HG03108 (cell line): ENCODE results near the gene KIRREL3.

Experiments
- ATAC-seq: cut with Tn5 transposase; IDR thresholded peaks from one replicate; pipeline ENCODE4 v1.9.1; 2021; ENCODE audit warnings: moderate library complexity; ENCODE audit not compliant: unreplicated experiment

Gene KIRREL3

DNA sequence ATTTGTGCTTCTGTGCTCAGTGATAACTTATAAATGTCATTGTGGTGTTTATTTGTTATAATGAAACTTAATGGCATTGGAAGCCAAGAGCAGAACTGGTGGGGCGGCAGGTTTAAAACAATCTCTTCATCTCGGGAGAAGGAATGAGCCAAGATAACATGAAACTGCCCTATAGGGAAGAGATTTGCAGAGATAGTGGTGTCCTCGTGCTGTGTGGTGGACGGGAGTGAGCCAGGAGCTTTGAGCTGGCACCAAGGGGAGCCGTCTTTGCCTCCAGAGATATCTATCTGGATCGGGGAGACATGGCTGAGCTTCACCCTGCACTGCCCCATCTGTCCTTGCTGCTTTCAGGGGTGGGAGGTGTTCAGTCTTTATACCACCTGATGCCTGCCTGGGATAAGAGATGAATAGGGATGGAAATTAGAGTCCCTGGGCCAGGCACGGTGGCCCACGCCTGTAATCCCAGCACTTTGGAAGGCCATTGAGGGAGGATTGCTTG is 455.5 kb downstream of the KIRREL3 start:
- ATAC-seq: no peak

DNA sequence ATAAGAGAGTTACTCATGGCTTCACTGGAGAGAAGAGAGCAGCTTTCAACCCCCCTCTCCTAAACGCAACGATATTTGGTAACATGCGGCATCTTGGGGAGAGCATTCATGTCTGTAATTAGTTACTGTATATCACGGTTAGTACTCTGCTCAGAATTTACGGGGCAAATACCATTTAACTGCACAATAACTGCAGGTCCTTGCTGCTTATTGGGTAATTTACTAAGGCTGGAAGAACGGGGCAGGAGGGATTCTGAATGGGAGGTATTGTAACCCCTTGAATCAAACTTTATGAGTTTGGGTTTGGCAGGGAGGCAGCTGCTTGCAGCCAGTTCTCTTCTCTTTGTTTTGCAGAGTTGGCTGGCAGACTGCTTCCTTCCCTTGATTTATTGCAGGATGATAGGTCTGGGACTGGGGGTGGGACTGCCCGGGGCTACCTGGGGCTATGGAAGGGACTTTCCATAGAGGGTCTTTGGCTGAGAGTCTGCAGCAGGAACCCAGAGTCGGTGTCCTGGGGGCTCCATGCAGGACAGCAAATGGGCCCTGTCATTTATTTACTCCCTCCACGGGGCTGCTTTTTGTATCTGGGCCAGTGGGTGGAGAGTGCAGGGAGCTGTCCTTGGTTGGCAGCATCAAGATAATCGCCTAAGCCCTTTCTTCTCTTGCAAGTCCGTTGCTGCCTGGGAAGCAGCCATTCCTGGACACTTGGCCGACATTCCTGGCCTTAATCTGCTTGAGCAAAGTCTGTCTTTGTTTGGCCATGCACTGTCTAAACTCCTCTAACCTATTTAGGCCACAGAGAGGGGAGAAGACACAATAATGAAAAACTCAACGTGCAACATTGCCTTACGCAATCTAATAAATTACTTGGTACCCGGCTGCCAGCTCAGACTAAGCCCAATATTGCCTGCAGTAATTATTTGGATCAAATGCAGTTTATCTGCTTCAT is 456.2 kb downstream of the KIRREL3 start:
- no peak for ATAC-seq

DNA sequence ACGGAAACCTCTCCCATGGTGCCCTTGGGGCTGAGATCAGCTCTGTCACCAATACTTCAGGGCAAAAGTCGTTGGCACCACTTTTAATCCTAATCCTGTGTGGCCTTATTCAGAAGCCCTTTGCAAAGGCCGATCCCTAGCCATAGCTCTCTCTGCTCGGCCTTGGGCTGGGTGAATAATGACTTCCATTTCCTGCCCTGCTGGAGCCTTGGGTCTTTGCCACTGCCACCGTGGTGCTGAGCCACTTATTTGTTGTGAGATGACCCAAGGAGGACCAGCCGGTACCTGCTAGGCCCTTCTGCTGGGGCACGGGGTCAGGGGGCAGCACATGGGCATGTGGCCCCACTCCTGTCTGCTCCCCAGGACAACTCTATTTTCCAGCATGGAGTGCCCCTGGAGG is 456.9 kb downstream of the KIRREL3 start:
- ATAC-seq: no peak

DNA sequence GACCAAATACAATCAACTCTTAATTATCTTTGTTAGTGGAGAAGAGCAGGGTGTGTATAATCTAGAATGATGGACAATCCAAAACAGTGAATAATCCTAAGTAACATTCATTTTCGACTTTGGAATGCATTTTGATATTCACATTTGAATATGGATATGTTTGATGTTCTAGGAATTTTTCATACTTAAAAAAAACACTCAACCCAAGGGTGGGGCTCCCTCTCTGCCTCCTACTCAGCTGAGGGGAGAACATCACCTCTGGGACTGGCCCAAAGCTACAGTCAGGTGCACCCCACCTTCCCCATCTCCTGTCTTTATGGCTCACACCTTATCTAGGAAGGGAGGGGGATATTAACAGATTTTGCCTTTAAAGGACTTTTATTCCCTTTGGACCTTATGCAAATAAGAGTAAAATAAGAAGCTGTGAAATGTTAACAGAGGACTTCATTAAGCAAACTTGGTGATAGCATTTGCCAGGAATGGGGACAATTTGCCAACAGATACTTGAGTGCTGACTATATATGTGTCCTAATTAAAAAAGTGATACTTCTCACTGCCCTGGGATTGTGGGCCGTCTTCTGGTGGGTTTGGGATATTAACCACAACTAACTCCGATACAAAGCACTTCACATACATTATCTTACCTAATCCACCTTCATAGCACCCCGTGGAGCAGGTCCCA is 458.1 kb downstream of the KIRREL3 start:
- ATAC-seq: no peak

DNA sequence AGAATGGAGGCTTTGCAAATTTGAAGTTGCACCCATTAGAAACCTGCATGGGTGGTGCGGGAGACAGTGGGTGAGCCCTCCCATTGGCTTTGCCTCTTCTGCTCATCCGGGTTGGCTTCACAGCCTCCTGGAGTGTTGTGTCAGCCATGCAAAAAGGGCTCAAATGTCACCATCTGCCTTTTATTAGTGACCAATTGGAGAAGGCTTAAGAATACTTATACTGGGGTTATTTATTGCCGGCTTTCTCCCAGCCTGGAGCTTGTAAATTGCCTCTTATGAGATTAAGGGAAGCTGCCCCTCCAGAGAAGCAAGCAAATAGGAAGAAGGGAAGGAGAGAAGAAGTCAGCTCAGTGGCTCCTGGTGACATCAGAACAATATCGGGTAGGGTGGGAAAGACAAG is 462.5 kb downstream of the KIRREL3 start:
- ATAC-seq: no peak

DNA sequence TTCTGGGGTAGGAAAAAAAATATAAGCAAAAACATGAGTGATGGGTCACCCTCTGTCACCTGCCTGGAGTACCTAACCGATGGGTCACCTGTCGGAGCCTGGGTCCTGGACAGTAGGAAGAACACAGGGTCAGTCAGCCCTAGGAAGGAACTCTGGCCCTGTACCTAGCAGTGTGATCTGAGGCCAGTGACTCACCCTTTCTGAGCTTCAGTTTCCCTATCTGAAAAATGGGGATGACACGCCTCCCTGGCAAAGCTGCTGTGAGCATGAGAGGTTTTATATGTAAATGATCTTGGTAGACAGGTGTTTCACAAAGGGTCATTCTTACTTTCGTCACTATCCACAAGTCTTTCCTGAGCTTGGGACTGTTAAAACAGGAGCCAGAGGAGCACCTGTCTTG is 463.1 kb downstream of the KIRREL3 start:
- no peak for ATAC-seq

DNA sequence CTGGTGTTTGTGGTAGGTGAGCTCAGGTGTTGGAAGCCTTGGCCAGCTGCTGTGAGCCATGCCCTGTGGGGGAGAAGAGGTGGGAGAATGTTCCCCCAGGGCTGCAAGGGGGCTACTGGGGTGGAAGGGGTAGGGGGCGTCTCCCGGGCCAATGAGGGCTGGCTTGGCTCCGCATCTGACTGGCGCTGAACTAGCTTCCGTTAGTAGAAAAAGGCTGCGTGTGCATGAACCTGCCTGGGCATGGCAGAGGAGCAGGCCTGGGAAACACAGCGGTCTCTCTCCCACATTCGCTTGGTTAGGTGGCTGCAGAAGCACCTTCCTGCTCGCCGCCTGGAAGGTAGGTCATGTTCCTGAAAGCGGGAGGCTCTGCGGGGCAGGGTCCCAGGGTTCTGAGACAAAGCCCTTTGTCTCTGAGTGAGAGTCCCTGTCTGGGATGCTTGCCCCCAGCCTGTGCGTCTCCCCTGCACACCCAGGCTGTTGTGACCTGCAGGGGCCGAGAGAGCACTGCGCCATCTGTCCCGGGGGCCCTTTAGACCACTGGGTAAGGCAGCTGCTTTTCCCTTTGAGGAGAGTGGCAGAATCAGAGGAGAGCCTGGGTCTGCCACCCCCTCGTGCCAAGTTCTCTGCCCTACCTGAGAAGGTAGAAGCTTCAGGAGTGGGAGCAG is 466.3 kb downstream of the KIRREL3 start:
- no peak for ATAC-seq

DNA sequence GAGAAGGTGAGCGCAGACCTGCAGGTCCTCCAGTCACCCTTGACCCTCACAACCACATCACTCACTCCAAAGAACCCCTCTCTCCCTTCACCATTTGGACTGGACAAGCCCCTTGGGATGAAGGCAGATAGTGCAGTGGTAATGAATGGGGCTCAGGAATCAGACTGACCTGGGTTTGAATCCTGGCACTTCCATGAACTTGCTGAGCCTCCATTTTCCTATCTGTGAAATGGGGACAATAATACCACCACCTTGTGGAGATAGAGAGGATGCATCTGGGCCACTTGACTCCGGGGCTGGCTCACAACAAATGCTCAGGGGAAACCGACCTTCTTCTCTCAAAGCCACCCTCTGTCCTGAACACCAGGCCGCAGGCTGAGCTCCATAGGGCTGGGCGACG is 467.0 kb downstream of the KIRREL3 start:
- ATAC-seq: no peak

DNA sequence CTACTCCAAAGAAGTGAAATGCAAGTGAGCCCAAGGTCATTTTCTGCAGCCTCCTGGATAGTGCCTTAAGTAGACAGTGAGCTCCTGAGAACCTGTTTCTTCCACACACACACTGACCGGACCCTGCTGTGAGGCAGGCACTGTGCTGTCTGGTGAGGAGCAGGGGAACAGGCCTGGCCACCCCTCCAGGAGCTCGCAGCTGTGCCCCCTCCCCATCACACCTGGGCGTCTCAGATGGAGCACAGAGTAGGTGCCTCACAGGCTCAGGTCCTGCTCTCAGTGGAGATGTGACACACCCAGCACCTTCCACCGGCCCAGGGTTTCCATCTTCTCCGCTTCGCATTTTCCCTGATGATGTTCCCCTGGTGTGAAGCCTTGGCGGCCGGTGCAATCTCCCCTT is 470.2 kb downstream of the KIRREL3 start:
- no peak for ATAC-seq

DNA sequence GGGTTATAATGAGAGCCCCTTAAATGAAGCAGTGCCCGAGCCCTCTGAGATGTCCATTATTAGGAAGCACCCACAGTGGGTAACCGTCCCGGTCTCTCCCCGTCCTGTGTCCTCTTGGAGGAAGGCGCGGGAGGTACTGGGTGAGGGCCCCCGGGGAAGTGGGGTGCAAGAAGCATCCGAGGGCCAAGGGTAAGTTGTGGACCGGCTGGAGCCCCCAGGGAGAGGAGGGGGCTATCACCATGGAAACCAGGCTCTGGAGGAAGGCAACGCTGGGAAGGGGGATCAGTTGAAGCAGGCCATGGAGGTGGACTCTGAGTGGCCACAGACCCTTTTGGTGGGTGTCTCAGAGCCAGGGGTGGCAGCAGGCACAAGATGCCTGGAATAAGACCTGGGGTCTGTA is 471.5 kb downstream of the KIRREL3 start:
- no peak for ATAC-seq

DNA sequence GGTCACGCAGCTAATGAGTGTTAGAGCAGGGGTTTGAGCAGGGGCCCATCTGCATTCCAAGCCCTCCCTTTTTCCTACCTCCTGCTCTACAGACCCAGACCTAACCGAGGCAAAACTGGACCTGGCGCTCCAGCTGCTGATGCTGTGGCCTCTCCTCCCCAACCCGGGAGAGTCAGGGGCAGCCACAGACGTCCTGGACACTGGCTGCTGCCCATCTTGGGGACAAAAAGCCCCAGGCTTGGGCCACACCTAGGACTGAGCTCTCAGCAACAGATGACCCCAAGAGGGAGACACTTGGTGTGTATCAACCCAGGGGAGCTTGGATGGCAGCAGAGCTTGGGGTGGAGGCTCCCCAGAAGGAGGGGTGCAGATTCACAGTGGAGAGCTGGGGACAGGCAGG is 472.5 kb downstream of the KIRREL3 start:
- no peak for ATAC-seq

DNA sequence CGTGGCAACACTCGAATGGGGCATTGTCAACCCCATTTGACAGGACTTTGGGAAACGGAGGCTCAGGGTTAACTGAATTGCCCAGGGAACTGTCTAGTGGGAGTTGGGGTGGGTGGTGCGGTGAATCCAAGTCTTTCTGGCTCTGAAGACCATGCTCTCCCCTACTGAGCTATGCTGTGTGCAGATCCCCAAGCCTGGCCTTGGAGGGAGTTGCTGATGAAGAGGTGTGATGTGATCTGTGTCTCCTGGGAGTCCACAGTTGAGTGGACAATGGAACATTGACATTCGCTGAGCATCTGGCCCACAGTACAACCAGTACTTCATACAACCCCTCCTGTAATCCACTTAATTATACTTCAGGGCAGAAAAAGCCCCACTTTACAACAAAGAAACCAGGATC is 472.9 kb downstream of the KIRREL3 start:
- ATAC-seq: no peak

DNA sequence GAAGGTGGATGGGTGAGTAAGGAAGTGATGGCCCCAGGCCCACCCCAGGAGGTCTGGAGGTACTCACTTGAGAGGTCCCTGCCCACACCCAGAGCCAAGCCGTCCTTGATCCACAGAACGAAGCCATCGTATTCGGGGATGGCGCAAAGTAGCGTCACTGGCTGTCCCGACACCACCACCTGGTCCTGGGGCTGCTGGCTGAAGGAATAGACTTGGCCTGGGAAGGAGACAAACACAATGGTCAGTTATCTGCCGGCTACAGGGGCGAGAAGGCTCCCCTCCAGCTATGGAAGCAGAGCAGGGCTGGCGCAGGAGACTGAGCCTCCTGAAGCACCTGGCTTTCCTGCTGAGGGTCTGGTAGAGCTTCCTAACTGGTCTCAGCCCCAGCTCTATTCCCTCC is 474.1 kb downstream of the KIRREL3 start:
- ATAC-seq: no peak

DNA sequence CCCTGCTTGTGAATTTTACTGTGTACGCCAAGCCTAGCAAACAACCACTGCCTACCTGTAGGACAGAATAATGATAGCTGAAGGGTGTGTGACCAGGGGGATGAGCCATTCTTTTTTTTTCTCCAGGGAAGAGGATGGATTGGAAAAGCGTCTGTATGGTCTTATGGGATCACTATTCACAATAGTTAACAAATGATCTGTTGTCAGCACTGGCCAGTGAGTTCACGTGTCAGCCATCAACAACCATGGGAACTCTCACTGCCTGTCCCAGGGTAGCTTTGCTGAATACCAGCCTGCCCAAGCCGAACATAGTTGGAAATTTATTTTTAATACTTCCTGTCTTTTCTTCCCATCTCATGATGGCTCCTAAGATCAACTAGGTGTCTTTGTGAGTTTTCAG is 474.9 kb downstream of the KIRREL3 start:
- no peak for ATAC-seq

DNA sequence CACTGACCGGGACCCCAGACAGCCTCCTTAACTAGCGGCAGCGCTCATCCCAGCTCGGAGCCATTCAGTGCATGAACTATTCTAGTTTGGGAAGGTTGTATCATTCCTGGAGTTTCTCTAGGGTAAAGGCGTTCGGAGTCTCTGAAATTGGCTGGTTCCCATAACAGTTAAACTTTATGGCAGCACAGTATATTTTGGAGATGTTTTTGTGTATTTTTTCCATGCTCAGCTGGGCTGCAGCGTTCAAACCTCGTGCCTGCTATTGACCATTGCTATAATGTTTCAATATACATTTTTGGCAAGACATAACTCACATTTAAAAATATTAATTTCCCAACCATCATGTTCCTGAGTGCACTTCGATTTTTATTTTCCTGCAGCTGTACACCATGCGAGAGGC is 475.4 kb downstream of the KIRREL3 start:
- ATAC-seq: no peak

DNA sequence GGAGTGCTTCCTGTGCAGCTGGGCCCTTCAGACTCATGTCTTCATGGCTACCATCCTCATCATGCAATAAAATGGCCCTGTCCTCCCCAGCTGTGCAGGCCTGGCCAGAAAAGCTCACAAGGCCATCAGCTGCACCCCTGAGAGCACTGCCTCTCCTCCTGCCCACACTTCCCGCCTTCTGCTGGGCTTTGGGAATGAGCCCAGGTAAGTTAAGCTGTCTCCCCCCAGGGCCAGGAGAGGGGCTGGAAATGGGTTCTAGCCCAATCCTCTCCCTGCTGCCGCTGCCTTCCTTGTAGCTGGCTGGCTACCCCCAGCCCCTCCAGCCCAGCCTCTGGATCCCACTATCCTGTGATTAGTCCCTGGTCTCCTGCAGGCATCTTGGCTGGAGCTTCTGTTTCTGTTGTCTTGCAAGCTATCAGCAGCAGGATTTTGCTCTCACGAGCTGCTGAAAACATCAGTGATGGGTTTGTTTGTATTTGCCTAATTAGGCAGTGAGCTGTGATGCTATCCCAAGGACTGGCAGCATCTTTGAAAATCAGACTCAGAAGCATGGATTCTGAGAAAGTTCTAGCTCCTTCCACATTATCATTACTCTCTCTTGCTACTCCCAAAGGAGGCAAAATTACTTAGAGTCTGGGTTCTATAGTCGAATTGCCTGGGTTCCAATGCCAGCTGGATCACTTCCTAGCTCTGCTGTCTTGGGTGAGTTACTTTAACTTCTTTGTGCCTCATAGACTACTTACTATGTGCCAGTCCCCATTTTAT is 476.9 kb downstream of the KIRREL3 start:
- no peak for ATAC-seq

DNA sequence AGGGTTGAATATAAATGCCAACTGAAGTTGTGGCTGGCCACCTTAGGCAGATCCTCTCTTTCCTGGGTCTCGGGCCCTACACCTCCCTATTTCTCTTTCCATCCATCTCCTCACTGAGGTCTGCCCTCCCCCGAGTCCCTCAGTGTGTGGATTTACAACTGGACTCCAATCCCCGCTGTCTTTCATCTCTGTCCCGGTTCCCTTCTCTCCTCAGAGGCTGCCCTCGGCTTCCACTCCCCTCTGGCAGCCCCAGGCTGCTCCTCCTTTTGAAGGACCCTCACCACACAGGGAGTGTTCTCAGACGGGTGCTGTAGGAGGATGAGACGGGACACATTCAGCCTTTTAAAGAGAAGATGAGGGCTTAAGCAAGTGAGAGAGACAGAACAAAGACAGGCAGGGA is 478.0 kb downstream of the KIRREL3 start:
- no peak for ATAC-seq

DNA sequence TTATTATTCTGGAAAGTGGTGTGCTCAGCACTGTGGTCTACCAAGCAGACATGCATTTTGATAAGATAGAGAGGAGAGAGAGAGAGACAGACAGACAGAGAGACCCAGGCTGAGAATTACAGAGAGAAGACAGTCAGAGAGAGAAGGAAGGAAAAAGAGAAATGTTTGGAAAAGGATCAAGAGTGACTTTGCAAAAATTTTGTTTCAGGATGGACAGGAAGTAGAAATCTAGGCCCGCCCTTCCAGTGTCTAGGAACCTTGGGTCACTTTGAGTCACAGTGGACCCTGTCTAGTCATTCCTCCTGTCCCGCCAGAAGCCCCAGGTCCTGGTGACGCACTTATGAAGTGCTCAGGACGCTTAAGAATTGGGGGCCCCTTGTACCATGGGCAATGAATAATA is 478.4 kb downstream of the KIRREL3 start:
- no peak for ATAC-seq

DNA sequence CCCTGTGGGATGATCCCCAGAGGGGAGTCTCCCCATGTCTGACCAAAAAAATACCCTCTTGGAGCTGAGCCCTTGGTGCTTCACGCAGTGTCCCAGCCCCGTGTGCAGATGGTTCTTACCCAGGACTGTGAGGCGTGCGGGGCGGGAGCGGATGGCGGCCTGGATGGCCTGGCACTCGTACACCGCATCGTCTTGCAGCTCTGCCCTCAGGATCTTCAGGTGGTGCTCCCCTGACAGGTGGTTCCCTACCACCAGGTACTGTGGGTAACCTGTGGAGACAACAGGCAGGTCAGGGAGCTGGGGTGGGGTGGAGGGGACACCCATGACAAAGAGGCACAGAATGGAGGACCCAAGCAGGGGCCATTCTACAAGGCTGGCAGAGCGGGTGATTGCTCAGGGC is 479.4 kb downstream of the KIRREL3 start:
- ATAC-seq: no peak

DNA sequence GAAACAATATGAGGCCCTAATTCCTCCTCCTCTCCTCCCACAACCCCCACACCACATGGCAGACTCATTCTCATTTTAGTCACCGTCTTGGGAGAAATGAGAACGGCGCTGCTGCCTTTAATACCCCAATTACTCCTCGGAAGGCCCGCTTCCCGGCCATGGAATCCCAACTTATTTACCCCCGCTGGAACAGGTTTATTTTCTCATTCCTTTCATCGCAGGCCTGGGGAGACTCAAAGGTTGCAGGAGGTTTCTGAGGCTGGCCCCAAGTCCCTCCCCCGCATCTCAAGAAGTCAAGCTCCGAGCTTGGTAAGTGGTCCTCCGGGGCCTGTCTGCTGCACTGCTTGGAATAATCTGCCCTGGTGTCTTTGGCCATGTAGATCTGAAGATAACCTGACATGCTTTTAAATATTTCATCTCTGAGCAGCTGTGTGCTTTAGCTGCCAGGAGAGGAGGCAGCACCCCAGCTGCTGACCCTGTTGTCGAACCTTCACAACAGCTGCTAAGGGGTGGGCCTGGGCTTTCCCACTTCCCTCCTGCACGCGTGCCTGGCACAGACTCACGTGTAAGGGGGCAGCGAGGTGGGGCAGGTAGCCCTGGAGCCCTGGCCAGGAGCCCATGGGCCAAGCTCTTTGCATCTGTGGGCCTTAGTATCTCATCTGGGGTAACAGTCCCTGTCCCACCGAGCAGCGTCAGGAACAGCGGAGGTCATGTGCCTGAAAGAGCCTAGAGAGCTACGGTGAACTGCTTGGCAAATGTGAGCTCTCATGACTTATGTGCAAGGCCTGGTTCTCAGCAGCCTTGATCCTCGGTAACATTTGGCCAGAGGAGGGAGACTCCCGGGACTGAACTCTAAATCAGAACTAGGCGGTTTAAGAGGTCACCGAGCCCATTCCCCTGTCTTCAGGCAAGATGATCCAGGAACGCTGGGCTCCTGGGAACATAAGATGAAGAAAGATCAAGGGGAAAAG is 480.5 kb downstream of the KIRREL3 start:
- no peak for ATAC-seq
